GM19455 (cell line): ENCODE data around the gene TNFRSF6B.

Experiments
- ATAC-seq: cut with Tn5 transposase; IDR thresholded peaks from one replicate; pipeline ENCODE4 v1.9.1; 2021; ENCODE audit not compliant: unreplicated experiment

The TNFRSF6B gene

GRCh38 chr20:63682384-63683139 lies 13.9 kb upstream of the TNFRSF6B start:
- ATAC-seq: no peak

DNA sequence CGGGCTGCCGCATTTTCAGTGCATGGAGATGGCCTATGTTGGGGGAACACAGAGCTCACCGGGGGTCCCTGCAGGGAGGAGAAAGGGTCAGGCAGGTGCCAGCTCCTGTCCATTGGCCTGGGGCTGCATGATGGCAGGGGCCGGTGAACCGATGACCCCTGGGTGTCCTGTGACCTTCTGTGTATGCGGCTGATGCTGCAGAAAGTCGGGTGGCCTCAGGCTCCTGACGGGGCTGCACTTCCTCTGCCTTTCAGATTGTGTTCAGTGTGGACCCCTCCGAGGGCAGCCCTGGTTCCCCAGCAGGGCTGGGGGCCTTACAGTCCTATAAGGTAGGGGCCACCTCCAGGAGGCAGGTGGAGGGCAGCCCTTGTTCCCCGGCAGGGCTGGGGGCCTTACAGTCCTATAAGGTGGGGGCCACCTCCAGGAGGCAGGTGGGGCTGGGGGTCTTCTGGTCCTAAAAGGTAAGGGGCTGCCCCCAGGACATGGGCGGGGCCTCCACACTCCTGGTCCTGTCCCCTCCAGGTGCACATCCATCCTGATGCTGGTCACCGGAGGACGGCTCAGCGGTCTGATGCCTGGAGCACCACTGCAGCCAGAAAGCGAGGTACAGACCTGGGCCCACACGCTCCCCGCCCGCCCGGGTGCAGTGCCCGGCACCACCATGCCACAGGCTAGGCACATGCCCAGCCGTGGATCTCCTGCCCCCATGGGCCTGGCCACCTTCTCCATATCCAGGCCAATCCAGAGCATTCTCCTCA lies 11.0 kb upstream of the TNFRSF6B start:
- no peak for ATAC-seq

DNA sequence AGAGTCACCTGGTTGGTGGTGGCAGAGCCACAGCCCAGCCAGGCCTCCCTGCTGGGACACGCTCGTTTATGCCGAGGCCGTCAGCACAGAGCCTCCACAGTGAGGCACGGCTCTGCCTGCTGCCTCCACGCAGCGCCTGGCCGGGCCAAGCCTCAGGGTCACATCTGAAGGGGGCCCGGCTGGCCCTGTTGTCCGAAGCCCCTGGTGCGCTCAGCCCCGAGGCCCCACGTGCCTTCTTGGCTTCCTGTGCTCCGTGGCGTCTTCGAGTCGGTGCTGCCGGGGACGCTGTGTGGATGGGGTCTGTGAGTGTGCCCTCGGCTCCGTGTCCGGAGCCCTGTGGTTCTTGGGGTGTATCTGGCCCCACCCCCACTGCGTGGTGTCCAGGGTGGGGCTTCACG lies 10.4 kb upstream of the TNFRSF6B start:
- no peak for ATAC-seq

DNA sequence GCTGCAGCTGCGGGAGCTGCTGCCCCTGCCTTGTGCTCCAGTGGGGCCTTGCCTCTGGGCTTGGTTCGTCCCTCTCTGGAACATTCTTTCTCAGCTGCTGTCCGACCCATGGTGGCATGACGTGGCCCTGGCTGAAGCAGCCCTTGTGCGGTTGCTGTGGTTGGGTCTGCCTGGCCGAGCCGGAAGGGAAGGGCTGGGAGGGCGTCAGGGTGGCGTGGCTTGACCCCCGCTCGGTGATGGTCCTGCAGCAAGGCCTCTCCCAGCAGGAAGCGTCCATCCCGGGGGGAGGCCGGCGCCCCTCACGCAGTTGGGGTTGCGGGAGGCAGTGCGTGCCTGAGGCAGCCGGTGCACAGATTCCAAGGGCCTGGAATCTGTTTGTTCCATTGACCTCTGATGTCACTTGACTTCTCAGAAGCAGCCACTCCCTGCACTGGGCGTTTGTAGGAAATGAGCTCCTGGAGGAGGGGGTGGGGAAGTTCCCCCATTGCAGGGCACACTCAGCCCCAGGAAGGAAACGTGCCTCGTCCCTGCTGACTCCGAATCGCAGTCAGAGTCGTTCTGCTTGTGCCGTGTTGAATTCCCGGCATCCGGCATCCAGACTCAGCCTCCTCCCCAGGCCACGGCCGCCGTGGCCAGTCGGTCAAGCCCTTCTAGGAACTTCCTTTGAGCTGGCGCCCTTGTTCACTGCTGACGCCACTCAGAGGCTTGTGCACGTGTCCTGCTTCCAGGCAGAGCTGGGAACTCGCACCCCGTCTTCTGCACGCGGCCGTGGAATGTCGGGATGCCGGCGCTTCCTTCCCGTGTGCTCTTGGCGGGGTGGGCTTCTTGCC lies 9.7 kb upstream of the TNFRSF6B start:
- no peak for ATAC-seq

DNA sequence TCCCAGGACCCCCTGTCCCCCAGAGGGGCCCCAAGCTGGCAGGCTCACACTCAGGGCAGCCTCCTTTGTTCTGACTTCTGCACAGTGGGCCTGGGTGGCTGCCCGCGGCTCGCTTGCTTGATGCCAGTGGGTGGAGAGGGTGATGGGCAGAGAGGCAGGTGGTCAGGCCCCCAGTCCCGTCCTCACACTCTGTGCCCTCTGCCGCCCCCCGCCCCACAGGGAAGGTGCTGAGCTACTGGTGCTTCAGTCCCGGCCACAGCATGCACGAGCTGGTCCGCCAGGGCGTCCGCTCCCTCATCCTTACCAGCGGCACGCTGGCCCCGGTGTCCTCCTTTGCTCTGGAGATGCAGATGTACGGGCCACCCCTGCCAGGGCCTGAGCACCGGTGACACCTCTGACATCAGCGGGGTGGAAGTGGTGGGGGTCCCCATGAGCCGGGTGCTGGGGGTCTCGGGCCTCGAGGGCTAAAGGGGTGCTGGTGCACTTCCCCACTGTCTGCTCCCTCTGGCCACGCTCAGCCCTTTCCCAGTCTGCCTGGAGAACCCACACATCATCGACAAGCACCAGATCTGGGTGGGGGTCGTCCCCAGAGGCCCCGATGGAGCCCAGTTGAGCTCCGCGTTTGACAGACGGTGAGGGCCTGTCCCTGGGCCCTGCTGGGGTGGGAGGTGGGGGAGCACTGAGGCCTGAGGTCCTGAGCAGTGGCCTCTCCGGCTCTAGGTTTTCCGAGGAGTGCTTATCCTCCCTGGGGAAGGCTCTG lies 8.9 kb upstream of the TNFRSF6B start:
- no peak for ATAC-seq

GRCh38 chr20:63688228-63689045 lies 8.0 kb upstream of the TNFRSF6B start:
- ATAC-seq: no peak

DNA sequence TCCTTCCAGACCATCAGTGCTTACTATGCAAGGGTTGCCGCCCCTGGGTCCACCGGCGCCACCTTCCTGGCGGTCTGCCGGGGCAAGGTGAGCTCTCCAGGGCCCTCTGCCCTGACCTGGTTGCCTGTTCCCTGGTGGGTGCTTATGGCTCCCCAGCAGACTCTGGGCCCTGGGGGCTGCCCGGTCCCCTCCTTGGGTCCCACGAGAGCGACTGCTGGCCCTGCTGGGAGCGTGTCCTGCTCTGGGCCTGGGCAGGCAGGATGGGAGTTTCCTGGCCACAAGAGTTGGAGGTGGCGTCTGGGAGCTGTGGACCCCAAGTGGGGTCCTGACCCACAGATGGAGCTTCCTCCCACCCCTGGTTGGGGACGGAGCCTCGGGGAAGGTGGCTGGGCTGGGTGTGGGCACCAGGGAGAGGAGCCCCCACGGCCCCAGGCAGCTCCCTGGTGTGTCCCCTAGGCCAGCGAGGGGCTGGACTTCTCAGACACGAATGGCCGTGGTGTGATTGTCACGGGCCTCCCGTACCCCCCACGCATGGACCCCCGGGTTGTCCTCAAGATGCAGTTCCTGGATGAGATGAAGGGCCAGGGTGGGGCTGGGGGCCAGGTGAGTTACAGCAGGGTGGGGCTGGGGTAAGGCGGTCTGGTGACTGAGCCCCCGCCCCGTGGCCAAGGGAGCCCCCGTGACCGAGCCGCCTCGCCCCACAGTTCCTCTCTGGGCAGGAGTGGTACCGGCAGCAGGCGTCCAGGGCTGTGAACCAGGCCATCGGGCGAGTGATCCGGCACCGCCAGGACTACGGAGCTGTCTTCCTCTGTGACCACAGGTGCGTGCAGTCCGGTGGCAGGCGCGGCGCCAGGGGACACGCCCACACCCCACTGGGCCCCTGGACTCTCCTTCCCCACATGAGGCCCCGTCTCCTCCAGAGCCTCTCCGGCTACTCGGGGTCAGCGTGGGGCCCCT lies 7.1 kb upstream of the TNFRSF6B start:
- ATAC-seq: no peak

DNA sequence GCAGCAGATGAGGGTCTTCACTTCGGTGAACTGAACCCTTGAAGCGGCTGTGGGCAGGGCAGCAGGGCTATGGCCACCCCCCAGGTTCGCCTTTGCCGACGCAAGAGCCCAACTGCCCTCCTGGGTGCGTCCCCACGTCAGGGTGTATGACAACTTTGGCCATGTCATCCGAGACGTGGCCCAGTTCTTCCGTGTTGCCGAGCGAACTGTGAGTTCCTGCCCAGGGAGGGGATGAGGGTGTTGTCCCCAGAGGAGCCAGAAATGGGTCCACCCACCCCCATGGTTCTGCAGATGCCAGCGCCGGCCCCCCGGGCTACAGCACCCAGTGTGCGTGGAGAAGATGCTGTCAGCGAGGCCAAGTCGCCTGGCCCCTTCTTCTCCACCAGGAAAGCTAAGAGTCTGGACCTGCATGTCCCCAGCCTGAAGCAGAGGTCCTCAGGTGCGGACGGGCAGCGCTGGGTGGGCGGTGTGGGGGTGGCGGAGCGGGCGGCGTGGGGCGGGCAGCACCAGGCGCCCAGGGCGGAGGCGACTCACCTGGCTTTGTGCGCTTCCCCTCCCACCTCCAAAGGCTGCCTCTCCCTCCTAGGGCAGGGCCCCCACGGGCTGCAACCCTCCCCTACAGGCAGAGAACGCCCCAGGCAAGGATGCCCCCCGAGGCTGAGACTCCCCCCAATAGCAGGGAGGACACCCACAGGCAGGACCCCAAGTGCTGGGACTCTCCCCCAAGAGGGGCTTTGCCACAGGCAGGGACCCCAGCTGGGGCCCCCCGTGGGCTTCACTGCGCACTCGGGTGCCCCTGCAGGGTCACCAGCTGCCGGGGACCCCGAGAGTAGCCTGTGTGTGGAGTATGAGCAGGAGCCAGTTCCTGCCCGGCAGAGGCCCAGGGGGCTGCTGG lies 6.2 kb upstream of the TNFRSF6B start:
- ATAC-seq: no peak

GRCh38 chr20:63690898-63691710 lies 5.3 kb upstream of the TNFRSF6B start:
- ATAC-seq: no peak

DNA sequence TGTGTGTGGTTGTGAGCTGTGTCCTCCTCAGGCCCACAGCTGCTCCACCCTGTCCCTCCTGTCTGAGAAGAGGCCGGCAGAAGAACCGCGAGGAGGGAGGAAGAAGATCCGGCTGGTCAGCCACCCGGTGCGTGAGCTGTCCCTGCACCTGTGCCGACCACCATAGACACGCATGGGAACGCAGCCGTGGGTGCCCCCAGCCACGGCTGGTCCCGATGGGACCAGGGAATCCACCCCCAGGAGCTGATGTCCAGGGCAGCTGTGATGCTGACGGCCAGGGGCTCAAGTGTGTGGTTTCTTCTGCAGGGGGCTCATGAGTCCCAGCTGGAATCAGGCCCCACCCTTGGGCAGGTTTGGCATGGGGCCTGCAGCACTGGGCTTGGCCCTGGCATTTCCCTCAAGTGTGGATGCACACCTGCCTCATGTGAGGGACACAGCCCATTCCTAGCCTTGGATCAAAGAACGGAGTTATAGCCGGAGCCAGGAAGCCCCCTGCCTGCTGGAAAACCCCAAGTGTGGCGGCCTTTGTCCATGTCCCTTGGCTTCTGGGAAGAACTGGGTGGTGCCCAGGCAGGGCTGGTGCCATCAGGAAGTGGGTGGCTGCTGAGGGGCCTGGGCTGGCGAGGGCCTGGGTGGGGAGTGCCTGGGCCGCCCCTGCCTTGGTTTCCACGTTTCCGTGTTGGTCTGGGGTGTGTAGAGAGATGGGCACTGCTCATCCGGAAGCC lies 4.6 kb upstream of the TNFRSF6B start:
- ATAC-seq: no peak

- no peak for ATAC-seq
These were observed 3.9 kb upstream of the TNFRSF6B start for GRCh38 chr20:63692436-63693082.

DNA sequence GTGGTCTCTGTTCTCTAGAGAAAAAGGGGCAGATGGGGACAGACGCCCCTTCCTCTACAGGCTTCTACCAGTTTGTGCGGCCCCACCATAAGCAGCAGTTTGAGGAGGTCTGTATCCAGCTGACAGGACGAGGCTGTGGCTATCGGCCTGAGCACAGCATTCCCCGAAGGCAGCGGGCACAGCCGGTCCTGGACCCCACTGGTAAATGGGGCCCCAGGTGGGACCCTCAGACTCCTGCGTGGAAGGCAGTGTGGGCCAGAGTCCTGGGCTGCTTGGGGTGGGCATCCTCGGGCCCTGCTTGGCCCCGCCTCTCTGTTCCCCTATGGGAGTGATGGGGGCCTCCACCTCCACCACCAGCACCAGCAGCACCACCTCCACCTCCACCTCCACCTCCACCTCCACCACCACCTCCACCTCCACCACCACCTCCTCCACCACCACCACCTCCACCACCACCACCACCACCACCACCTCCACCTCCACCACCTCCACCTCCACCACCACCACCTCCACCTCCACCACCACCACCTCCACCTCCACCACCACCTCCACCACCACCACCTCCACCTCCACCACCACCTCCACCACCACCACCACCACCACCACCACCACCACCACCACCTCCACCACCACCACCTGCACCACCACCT lies 3.2 kb upstream of the TNFRSF6B start:
- ATAC-seq: no peak

GRCh38 chr20:63693733-63694583 lies 2.5 kb upstream of the TNFRSF6B start:
- ATAC-seq: no peak

DNA sequence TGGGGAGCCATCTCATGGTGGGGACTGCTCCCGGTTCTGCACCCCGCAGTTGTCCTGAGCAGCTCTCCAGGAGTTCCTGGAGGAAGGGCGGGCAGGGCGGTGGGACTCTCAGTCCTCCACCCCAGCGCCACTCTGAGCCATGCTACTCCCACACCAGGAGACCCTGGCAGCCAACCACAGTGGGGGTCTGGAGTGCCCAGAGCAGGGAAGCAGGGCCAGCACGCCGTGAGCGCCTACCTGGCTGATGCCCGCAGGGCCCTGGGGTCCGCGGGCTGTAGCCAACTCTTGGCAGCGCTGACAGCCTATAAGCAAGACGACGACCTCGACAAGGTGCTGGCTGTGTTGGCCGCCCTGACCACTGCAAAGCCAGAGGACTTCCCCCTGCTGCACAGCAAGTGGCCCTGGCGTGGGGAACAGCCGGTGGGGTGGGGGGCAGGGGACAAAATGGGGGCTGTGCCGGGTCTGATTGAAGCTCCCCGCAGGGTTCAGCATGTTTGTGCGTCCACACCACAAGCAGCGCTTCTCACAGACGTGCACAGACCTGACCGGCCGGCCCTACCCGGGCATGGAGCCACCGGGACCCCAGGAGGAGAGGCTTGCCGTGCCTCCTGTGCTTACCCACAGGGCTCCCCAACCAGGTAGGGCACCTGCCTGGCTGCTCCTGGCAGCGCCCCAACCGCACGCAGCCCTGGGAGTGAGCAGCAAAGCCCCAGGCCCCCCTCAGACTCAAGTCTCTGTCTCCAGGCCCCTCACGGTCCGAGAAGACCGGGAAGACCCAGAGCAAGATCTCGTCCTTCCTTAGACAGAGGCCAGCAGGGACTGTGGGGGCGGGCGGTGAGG lies 1.6 kb upstream of the TNFRSF6B start:
- ATAC-seq: no peak
